ENCODE measurements around the gene CARS1. TPM values are rescaled to one million over a fixed set of nuclear protein-coding genes. Genes with fewer than 3 reads are reported as not detected.

Gene CARS1
- total RNA-seq = 47.5 and 53.4 TPM in 2 replicates

- DNase-seq (ENCODE audit: extremely low read depth, low read depth, low spot score) = no peak
These were observed at the start of gene CARS1 for GRCh38 chr11:3057069-3057963. TSS of gene CARS1 (minus strand) at chr11:3057423. CDS start at chr11:3057367, 56 bp downstream.

- DNase-seq (ENCODE audit: extremely low read depth, low read depth, low spot score) = no peak
These were observed 48.8 kb upstream of the CARS1 start for GRCh38 chr11:3105791-3106735.

DNA sequence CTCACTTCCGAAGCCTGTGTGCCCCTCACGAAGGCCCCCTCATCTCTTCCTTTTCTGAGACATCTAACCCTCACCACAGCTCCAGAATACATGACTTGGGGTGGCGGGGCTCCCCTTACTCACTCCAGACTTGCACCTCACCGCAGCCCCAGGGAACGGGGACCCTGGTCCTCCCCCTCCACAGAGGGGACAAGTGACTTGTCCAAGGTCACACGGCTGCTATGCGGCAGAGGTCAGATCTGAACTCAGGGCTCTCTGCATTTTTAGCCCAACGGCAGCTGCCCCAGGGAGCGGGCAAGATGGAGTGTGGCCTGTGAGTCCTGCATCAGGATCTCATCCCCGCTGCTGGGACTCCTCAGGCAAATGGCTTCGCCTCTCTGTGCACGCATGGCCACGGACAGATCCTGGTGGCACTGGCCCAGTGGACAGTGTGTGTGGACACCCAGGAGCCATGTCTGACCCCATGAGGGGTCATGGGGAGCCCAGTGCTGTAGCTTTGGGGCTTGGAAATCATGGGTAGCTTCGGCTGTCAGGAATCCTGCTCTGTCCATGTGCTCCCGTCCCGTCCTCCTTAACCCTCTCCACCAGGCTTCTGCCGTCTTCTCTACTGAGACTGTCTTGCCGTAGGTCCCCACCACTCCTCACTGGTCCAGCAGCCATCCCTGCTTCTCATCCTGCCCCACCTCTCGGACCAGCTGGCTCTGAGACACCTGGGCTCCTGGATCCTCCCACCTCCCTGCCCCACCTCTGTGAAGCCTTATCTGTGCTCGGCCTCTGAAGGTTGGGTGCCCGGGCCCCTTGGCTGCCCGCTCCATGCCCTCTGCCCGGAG, 48.0 kb upstream of the CARS1 start:
- no peak for DNase-seq (ENCODE audit: extremely low read depth, low read depth, low spot score)

GRCh38 chr11:3104051-3104714, 47.0 kb upstream of the CARS1 start:
- no peak for DNase-seq (ENCODE audit: extremely low read depth, low read depth, low spot score)

DNA sequence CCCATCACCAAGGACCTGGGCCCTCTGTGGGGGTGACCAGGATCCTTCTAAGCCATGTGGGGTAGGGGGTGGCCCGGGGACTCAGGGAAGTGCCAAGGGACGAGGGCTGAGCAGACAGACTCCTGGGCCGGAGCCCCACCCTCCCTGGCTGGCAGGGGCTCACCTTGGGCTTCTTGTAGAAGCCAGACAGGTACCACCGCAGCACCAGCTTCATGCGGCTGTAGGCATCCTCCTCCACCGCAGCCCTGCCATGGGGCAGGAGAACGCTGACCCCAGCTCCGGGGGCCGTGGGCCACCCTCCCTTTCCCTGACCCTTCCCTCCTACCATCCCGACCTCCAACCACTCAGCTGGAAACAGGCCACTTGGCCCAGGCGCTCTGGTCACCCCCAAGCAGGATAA, 45.9 kb upstream of the CARS1 start:
- DNase-seq (ENCODE audit: extremely low read depth, low read depth, low spot score) = no peak

GRCh38 chr11:3102641-3102921, 45.4 kb upstream of the CARS1 start:
- no peak for DNase-seq (ENCODE audit: extremely low read depth, low read depth, low spot score)

DNA sequence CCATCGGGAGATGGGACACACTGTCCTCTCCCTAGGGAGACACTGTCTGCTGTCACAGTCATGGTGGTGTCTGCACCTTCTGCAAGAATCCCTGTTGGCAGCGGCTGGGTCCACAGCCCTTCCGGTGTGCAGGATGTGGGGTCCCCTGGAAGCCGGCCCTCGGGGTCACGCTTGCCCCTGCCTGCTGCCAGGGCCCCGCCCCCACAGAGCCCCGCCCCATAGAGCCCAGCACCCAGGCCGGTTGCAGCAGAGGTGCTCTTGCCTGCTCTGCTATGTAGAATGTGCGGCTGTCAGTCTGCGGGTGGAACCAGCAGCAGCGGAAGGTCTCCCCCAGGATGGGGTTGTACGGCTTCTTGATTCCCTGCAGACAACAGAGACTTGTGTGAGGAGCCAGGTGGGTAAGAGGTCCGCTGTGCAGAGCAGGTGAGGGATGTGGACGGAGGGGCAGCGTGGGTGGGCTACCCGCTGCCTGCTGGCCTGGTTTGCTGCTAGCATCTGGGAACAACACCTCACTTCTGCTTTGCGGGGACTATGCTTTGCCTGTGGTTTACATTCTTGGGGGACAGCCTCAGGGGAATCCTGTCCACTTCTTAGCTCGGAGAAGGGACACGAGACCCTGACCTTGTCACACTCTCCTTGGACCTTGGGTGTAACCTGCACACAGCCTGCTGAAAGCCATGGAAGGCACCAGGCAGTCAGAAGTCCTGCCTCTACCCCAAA, 44.9 kb upstream of the CARS1 start:
- DNase-seq (ENCODE audit: extremely low read depth, low read depth, low spot score) = no peak

- no peak for DNase-seq (ENCODE audit: extremely low read depth, low read depth, low spot score)
These were observed 42.0 kb upstream of the CARS1 start for GRCh38 chr11:3099178-3099577.

GRCh38 chr11:3096909-3097530, 39.8 kb upstream of the CARS1 start:
- no peak for DNase-seq (ENCODE audit: extremely low read depth, low read depth, low spot score)

DNA sequence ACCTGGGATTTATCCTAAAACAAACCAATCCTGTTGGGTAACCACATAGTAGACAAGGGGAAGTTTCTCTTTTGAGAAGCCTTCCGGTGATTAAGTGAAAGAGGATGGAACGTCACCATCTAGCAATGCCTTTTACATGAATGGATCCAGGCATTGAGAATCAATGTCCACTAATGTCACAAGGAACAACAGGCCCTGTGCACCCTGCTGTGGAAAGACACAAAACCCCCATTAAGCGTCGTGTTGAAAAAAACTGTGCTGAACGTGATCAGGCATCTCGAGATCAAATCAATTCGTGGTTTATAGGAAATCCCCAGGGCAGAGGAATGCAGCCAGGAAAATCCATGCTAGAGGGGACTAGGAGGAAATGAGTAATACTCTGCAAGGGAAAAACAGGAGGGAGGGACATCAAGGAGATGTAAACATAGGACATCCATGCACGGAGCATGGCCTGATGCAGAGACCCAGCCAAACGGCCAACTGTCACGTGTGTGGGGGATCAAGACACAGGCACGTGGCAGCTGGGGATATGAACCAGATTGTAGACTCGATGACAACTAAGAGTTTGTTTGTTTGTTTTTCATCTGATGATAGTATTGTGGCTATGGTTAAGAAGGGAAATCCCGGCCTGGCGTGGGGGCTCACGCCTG, 38.6 kb upstream of the CARS1 start:
- peak; percentile 95 for DNase-seq (ENCODE audit: extremely low read depth, low read depth, low spot score)

DNA sequence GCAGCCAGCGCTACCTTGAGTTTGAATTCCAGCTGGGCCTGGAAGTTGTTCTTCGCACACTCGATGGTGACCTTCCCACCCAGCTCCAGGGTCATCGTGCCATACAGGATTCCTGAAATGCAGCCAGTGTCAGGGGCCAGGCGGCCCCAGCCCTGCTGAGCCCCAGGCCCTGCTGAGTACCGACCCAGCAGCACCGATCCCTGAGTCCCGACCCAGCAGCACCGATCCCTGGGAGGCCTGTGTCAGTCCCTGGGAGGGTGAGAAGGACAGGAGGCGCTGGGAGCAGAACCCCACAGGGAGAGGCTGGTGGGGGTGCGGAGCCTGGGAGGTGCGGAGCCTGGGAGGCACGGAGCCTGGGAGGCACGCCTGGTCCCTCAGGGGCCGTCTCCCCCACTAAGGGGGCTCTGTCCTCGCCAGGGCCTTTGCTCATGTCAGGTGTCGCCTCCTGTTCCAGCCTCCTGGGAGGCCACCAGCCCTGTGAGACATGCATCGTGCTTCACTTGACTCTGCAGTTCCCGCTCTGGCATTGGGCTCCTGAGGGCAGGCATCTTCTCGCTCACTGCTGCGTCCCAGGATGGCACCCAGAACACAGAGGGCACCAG, 37.1 kb upstream of the CARS1 start:
- no peak for DNase-seq (ENCODE audit: extremely low read depth, low read depth, low spot score)

DNA sequence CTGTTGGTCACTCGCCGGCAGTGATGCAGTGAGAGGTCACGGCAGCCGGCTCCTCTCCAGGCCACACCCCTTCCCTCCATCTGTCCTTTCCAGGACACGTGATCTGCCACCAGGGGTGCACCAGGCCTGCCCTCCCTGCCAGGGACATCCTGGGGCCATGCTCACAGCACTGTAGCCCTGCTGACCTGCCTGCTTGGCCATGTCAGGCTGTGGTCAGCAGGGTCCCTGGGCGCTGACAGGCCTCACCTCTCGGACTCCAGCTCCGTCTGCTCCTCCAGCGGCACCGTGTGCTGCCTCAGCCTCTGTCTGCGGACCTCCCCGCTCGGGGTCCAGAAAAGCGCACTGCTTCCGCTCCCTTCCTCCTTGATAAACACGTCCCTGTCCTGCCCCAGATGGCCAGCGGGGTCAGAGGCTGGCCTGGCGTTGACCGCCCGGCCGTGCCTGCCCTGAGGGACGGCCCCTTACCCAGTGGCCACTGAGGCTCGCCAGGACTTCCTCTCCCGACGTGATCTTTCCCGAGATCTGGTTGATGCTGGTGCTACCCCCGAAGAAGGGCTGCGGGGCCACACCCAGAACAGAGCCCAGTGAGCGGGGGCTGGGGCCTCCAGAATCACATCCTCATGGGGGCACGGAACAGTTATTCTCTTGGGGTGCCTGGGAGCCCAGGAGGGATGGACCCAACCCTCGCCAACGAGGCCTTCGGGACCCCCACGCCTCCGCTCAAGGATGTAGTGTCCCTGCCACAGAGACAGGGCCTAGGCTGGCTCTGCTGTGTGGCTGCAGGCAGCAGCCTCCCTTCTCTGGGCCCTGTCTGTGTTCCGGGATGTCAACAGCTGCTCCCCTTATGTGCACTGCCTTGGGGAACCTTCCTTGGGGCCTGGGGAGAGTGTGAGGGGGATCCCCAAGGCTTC, 36.3 kb upstream of the CARS1 start:
- DNase-seq (ENCODE audit: extremely low read depth, low read depth, low spot score) = no peak

- DNase-seq (ENCODE audit: extremely low read depth, low read depth, low spot score) = no peak
These were observed 35.4 kb upstream of the CARS1 start for GRCh38 chr11:3092603-3093141.

- DNase-seq (ENCODE audit: extremely low read depth, low read depth, low spot score) = no peak
These were observed 34.8 kb upstream of the CARS1 start for GRCh38 chr11:3091846-3092602.

DNA sequence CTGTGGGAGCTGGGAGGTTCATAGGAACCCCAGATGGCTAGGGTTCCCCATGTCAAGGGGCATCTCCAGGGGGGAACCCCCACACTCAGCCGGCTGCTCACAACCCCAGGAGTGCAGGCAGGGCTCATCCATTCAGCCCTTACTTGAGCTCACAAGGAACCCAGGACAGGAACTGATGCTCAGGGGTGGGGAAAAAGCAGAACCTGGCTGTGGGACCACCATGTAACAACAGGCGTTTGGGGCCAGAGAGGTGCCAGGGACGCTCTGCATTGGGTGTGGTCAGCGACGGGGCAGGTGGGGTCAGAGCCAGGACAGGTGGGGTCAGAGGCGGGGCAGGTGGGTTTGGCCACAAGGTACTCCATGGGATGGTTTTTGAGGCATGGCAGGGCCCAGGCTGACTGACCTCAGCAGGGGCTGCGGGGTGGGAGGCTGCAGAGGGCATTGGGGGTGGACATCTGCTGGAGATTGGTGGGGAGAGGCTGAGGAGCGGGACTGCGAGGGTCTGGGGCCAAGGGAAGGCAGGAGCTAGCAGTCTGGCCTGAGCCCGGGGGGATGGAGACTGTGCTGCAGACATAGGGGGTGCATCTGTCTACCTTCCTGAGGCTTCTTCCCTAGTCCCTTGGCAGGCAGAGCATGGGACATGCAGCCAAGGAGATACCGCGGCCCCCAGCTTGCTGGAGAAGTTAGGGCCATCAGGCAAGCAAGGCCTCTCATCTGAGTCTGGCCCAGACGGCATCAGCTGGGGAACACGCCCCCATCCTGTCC, 34.0 kb upstream of the CARS1 start:
- no peak for DNase-seq (ENCODE audit: extremely low read depth, low read depth, low spot score)
